ENCODE data around the gene GBGT1.

Gene GBGT1

GRCh38 chr9:133125941-133126696, 37.6 kb downstream of the GBGT1 start:
- peak; percentile 66 for DNase-seq (ENCODE audit: low spot score)

- DNase-seq (ENCODE audit: low spot score), result no peak
These were observed 38.8 kb downstream of the GBGT1 start for GRCh38 chr9:133124907-133125275.

GRCh38 chr9:133124123-133124906, 39.4 kb downstream of the GBGT1 start:
- DNase-seq (ENCODE audit: low spot score), result no peak

- DNase-seq (ENCODE audit: low spot score), result no peak
These were observed 40.6 kb downstream of the GBGT1 start for GRCh38 chr9:133122935-133123611.

- DNase-seq (ENCODE audit: low spot score), result no peak
These were observed 41.1 kb downstream of the GBGT1 start for GRCh38 chr9:133122605-133122934.

GRCh38 chr9:133121915-133122550, 41.7 kb downstream of the GBGT1 start:
- no peak for DNase-seq (ENCODE audit: low spot score)

GRCh38 chr9:133121198-133121914, 42.4 kb downstream of the GBGT1 start, which contains the start of gene RALGDS:
Gene RALGDS, minus strand, starts transcription at chr9:133121240. Its CDS starts 86 bp downstream, at chr9:133121154.
- peak; percentile 97 for DNase-seq (ENCODE audit: low spot score)

- DNase-seq (ENCODE audit: low spot score), result no peak
These were observed 43.1 kb downstream of the GBGT1 start for GRCh38 chr9:133120501-133121197.

GRCh38 chr9:133119846-133120500, 43.7 kb downstream of the GBGT1 start:
- no peak for DNase-seq (ENCODE audit: low spot score)

- DNase-seq (ENCODE audit: low spot score), result no peak
These were observed 44.4 kb downstream of the GBGT1 start for GRCh38 chr9:133119103-133119845.

GRCh38 chr9:133118568-133118967, 45.1 kb downstream of the GBGT1 start:
- no peak for DNase-seq (ENCODE audit: low spot score)

- no peak for DNase-seq (ENCODE audit: low spot score)
These were observed 45.6 kb downstream of the GBGT1 start for GRCh38 chr9:133118179-133118520.

- DNase-seq (ENCODE audit: low spot score), result no peak
These were observed 46.2 kb downstream of the GBGT1 start for GRCh38 chr9:133117271-133118178.

GRCh38 chr9:133116346-133117231, 47.1 kb downstream of the GBGT1 start:
- no peak for DNase-seq (ENCODE audit: low spot score)

- DNase-seq (ENCODE audit: low spot score), result peak; percentile 70
These were observed 47.9 kb downstream of the GBGT1 start for GRCh38 chr9:133115604-133116345.

- DNase-seq (ENCODE audit: low spot score), result no peak
These were observed 48.7 kb downstream of the GBGT1 start for GRCh38 chr9:133114886-133115603.
